Osteoblast (primary cell): Measurements from ENCODE around the gene SLC10A3. TPM values are rescaled to one million over a fixed set of nuclear protein-coding genes. Genes with fewer than 3 reads are reported as not detected.
"Not testable (repeated sequence)": the region's sequence is repeated elsewhere in the genome, so short reads cannot be mapped to it uniquely, and the experiment has no call there.

Experiments
- DNase-seq: peaks from one replicate; pipeline ENCODE4 v3.0.0; 2011; ENCODE audit warnings: low spot score, mixed read lengths; ENCODE audit not compliant: insufficient read length; ENCODE audit errors: missing footprints
- H2AFZ ChIP-seq: 2 replicates; pipeline ENCODE4 v1.6.0; 2011; ENCODE audit warnings: mild to moderate bottlenecking, low read length
- H3K27ac ChIP-seq: 2 replicates; pipeline ENCODE4 v1.5.1; 2011; ENCODE audit warnings: mild to moderate bottlenecking, low read depth, low read length, moderate library complexity
- H3K27me3 ChIP-seq: 2 replicates; pipeline ENCODE4 v1.6.0; 2012; ENCODE audit warnings: mild to moderate bottlenecking, control low read depth, inconsistent platforms, low read length, moderate library complexity; ENCODE audit not compliant: insufficient read depth
- H3K36me3 ChIP-seq: 2 replicates; pipeline ENCODE4 v1.5.1; 2011; ENCODE audit warnings: mild to moderate bottlenecking, low read length, control low read depth, moderate library complexity; ENCODE audit not compliant: insufficient read depth
- H3K4me1 ChIP-seq: 2 replicates; pipeline ENCODE4 v1.5.1; 2011; ENCODE audit warnings: mild to moderate bottlenecking, low read length, control low read depth, moderate library complexity; ENCODE audit not compliant: insufficient read depth
- H3K4me2 ChIP-seq: 2 replicates; pipeline ENCODE4 v1.6.0; 2011; ENCODE audit warnings: mild to moderate bottlenecking, low read length; ENCODE audit not compliant: insufficient read depth
- H3K4me3 ChIP-seq: fragments of 200-600 bp; sonication (generic); 3 replicates; pipeline ENCODE4 v1.5.1; 2012; ENCODE audit warnings: mild to moderate bottlenecking, low read length, inconsistent platforms; ENCODE audit not compliant: insufficient read depth
- H3K79me2 ChIP-seq: 2 replicates; pipeline ENCODE4 v1.6.0; 2012; ENCODE audit warnings: mild to moderate bottlenecking, low read length, control low read depth, inconsistent platforms; ENCODE audit not compliant: insufficient read depth
- H3K9me3 ChIP-seq: 2 replicates; pipeline ENCODE4 v1.5.1; 2011; ENCODE audit warnings: low read depth, low read length, control low read depth
- H4K20me1 ChIP-seq: 2 replicates; pipeline ENCODE4 v1.6.0; 2012; ENCODE audit warnings: mild to moderate bottlenecking, low read length, control low read depth; ENCODE audit not compliant: insufficient read depth
- total RNA-seq: library from RNA; depleted of rRNA; stranded (reverse); fragments of >200 nt; gene quantifications from 2 replicates; pipeline ENCODE4 v1.2.3, GENCODE V29; 2012
- TF ChIP-seq, protein P1 (sequence below): IDR thresholded peaks from 2 replicates; pipeline ENCODE4 v1.5.1; 2011; ENCODE audit warnings: mild to moderate bottlenecking, low read depth, low read length, moderate library complexity; ENCODE audit errors: extremely low read depth

SLC10A3 gene
- total RNA-seq, 1 donor = 36.2 TPM

DNA sequence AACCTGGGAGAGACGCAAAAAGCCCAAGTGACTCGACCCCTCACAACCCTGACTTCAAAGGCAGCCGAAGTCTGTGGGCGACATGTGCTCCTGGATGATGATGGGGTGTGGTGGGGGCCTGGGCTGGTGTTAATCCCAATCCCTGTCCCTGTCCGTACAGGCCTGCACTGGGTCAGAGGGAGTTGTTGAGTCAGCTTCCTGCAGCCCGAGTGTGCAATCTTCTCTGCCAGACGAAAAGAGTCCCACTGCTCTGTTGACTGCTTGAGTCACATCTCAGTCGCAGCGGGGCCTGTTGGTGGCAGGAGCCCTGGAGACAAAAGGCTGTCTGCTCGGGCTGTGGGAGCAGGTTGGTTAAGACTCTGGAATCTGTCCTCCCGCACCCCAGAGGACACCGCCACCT lies 15.3 kb upstream of the SLC10A3 start:
- Histone ChIP-seq H3K4me1 (no peaks in the 10 kb centered on the region), H3K36me3 (no peaks in the 10 kb centered on the region), H4K20me1 (no peaks in the 10 kb centered on the region), H3K4me2 (no peak overlapping the region), H3K9me3 (no peaks in the 10 kb centered on the region), H3K4me3 (no peak overlapping the region), H2AFZ (no peak overlapping the region), H3K27me3 (no peaks in the 10 kb centered on the region), H3K79me2 (no peaks in the 10 kb centered on the region), H3K27ac (no peak overlapping the region)
- TF ChIP-seq, protein P1, sequence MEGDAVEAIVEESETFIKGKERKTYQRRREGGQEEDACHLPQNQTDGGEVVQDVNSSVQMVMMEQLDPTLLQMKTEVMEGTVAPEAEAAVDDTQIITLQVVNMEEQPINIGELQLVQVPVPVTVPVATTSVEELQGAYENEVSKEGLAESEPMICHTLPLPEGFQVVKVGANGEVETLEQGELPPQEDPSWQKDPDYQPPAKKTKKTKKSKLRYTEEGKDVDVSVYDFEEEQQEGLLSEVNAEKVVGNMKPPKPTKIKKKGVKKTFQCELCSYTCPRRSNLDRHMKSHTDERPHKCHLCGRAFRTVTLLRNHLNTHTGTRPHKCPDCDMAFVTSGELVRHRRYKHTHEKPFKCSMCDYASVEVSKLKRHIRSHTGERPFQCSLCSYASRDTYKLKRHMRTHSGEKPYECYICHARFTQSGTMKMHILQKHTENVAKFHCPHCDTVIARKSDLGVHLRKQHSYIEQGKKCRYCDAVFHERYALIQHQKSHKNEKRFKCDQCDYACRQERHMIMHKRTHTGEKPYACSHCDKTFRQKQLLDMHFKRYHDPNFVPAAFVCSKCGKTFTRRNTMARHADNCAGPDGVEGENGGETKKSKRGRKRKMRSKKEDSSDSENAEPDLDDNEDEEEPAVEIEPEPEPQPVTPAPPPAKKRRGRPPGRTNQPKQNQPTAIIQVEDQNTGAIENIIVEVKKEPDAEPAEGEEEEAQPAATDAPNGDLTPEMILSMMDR = no peak
- DNase-seq = peak; percentile 90

DNA sequence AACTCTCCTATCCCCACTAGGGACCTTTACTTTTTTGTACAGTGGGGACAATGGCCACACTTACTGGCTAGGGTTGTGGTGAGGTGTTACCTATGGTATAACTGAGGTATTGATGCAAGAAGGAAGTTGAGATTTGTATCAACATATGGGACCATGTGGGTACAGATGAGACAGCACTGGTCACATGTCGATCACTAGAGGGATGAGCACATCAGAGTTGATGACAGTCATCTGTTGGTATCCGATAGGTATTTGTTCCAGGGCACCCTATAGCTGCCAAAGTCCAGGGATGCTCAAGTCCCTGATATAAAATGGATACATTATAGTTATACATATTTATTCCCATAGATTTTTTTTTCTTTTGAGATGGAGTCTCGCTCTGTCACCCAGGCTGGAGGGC lies 12.6 kb upstream of the SLC10A3 start:
- Histone ChIP-seq H4K20me1 (no peaks in the 10 kb centered on the region), H3K4me1 (no peaks in the 10 kb centered on the region), H3K4me3 (no peak overlapping the region), H3K36me3 (no peaks in the 10 kb centered on the region), H3K27ac (no peak overlapping the region), H3K4me2 (no peak overlapping the region), H3K27me3 (no peaks in the 10 kb centered on the region), H2AFZ (no peak overlapping the region), H3K79me2 (no peaks in the 10 kb centered on the region), H3K9me3 (no peaks in the 10 kb centered on the region)
- TF ChIP-seq, protein P1 = no peak
- DNase-seq = peak; percentile 11

DNA sequence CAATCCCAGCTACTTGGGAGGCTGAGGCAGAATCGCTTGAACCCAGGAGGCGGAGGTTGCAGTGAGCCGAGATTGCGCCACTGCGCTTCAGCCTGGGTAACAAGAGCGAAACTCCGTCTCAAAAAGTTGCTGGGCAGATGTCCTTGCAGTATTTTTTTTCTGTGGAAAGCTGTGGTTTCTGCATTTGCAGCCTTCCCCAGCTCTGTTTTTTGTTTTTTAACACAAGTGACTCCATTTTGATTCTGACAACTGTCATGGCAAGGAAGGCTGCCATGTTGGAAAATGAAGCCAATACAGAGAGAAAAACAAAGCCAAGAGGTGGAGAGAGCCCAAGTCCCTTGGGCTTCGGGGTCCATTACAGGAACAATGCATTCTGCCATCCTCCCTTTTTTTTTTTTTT lies 11.7 kb upstream of the SLC10A3 start:
- H3K4me3 ChIP-seq = no peak overlapping the region
- TF ChIP-seq, protein P1 = no peak
- H4K20me1 ChIP-seq = no peaks in the 10 kb centered on the region
- no peaks in the 10 kb centered on the region for H3K36me3 ChIP-seq
- DNase-seq = no peak
- H3K9me3 ChIP-seq = no peaks in the 10 kb centered on the region
- H3K27me3 ChIP-seq = no peaks in the 10 kb centered on the region
- no peaks in the 10 kb centered on the region for H3K79me2 ChIP-seq
- no peak overlapping the region for H3K4me2 ChIP-seq
- H2AFZ ChIP-seq = no peak overlapping the region
- no peak overlapping the region for H3K27ac ChIP-seq
- no peaks in the 10 kb centered on the region for H3K4me1 ChIP-seq

GRCh38 chrX:154501423-154501822 lies 11.0 kb upstream of the SLC10A3 start:
- not testable (repeated sequence) for H3K4me1 ChIP-seq, H2AFZ ChIP-seq, H3K4me3 ChIP-seq, H4K20me1 ChIP-seq, H3K9me3 ChIP-seq, H3K79me2 ChIP-seq, H3K27me3 ChIP-seq, H3K27ac ChIP-seq, H3K36me3 ChIP-seq, H3K4me2 ChIP-seq
- DNase-seq = peak; percentile 39

GRCh38 chrX:154496591-154497137 lies 6.2 kb upstream of the SLC10A3 start:
- H3K36me3 ChIP-seq, H3K79me2 ChIP-seq, H3K27ac ChIP-seq, DNase-seq, H4K20me1 ChIP-seq, H3K4me1 ChIP-seq, H3K4me2 ChIP-seq, H3K4me3 ChIP-seq, H2AFZ ChIP-seq, H3K9me3 ChIP-seq, H3K27me3 ChIP-seq: not testable (repeated sequence)
